Measurements from ENCODE around the gene THTPA. TPM values are rescaled to one million over a fixed set of nuclear protein-coding genes. Genes with fewer than 3 reads are reported as not detected.
"Not testable (repeated sequence)": the region's sequence is repeated elsewhere in the genome, so short reads cannot be mapped to it uniquely, and the experiment has no call there.

Gene THTPA
- total RNA-seq, 2 experiments from 2014 or later = 7.6 to 9.4 TPM

DNA sequence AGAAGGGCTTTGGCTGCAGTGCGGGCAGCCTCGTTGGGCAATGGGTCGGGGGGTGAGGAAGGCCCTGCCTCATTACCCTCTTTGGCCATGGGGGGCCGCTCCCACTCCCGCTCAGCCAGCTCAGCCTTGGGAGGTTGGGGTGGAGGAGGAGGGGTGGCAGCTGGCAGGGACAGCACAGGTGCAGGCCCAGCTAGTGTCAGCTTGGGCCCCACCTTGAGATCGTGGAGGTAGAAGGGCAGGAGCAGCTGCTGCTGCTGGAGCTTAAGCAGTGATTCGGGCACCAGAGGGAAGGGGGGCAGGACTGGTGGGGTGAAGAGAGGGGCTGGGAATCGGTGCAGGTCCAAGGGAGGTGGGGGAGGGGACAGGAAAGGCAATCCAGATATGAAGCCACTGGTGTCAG is 30.5 kb upstream of the THTPA start:
- H3K4me3 Mint-ChIP-seq = no peak overlapping the region

DNA sequence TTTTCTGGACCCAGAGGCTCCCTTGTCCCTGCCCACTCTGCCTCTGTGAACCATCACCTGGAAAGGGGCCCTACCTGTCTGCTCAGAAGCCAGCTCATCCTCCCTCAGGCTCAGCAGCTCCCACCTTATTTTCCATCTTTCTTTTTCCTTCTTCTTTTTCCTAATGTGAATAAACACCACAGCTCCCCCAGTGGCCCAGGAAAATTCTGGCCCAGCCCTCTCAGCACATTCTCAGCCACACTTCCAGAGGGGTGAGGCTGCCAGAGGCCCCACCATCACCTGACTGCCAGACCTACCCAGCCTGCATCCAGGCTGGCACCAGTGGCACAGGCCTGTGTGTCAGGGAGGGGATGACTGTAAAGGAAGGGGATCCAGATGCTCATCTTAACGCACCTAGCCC is 27.5 kb upstream of the THTPA start:
- Mint-ChIP-seq H3K27ac (no peak overlapping the region), H3K4me3 (no peak overlapping the region)

More for the DNA sequence above, 30.5 kb upstream of the THTPA start:
- Mint-ChIP-seq H3K9me3 (no peaks in the 10 kb centered on the region), H3K36me3 (no peaks in the 10 kb centered on the region), H3K4me1 (no peaks in the 10 kb centered on the region), H3K27ac (no peak overlapping the region), H3K27me3 (no peaks in the 10 kb centered on the region)
- no peak for DNase-seq

DNA sequence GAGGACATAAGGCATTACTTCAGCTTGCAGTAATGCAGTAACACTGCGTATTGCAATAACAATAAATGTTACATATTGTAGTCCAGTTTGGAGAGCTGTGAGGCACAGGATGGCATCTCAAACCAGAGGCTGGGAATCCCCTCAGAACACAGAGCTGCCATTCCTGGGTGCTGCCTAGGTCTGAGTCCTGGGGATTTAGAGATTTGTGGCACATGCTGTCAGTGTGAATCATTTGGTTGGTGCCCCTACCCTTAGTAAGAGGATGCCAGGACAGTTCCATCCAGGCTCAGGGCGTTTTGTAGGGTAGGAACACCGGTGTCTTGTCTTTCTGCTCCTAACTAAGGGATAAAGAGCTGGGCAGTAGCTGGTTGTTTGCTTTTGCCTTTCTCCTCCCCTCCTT is 27.1 kb upstream of the THTPA start:
- Mint-ChIP-seq H3K4me1 (no peaks in the 10 kb centered on the region), H3K36me3 (no peaks in the 10 kb centered on the region), H3K4me3 (no peak overlapping the region), H3K27ac (no peak overlapping the region), H3K9me3 (no peaks in the 10 kb centered on the region), H3K27me3 (no peaks in the 10 kb centered on the region)
- DNase-seq = no peak

More for the DNA sequence above, 27.5 kb upstream of the THTPA start:
- Mint-ChIP-seq H3K9me3 (no peaks in the 10 kb centered on the region), H3K36me3 (no peaks in the 10 kb centered on the region), H3K4me1 (no peaks in the 10 kb centered on the region), H3K27me3 (no peaks in the 10 kb centered on the region)
- no peak for DNase-seq

- Mint-ChIP-seq H3K36me3 (no peaks in the 10 kb centered on the region), H3K4me1 (no peaks in the 10 kb centered on the region), H3K4me3 (no peak overlapping the region), H3K27me3 (no peaks in the 10 kb centered on the region), H3K9me3 (no peaks in the 10 kb centered on the region), H3K27ac (no peak overlapping the region)
- no peak for DNase-seq
These were observed 25.6 kb upstream of the THTPA start for GRCh38 chr14:23530375-23531055.

DNA sequence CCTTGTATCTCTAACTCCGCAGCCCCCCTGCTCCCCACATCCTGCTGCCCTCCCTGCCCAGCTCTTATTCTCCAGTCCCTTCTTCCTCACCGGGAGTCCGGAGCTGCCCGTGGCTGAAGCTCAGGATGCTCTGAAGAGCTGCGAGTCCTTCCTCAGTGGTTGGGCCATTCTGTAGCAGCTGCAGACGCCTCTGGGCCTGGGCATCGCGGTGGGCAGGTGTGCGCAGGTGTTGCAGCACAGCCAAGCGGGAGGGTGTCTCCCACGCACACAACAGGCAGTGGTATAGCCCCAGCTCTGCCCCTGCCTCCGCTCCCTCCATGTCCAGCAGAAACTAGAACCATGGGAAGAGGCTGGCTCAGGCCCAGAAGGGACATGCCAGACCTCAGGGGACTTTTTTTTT is 24.7 kb upstream of the THTPA start:
- Mint-ChIP-seq H3K27ac (no peak overlapping the region), H3K4me1 (no peaks in the 10 kb centered on the region), H3K9me3 (no peaks in the 10 kb centered on the region), H3K36me3 (no peaks in the 10 kb centered on the region), H3K27me3 (no peaks in the 10 kb centered on the region), H3K4me3 (no peak overlapping the region)
- no peak for DNase-seq

DNA sequence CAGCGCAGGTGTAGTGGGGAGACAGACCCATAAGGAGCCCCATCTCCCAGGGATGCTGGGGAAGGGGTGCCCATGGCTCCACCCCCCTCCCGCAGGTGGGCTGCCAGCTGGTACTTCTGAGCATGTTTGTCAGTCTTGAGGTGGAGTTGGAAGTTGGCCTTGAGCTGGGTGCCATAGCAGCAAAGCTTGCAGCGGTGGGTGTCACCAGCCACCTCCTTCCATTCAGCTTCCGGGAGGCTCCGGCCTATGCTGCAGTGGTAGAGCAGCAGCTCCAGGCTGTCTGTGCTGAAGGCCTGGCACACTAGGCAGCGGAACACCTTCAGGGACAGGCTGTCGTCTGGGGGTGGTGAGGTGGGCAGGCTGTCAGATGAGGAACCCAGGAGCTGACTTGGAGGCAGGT is 23.4 kb upstream of the THTPA start:
- no peak for DNase-seq
- H3K27me3 Mint-ChIP-seq = no peaks in the 10 kb centered on the region
- no peaks in the 10 kb centered on the region for H3K36me3 Mint-ChIP-seq
- H3K27ac Mint-ChIP-seq = no peak overlapping the region
- no peaks in the 10 kb centered on the region for H3K4me1 Mint-ChIP-seq
- no peak overlapping the region for H3K4me3 Mint-ChIP-seq
- no peaks in the 10 kb centered on the region for H3K9me3 Mint-ChIP-seq

- Mint-ChIP-seq H3K36me3 (no peaks in the 10 kb centered on the region), H3K4me1 (no peaks in the 10 kb centered on the region), H3K27me3 (no peaks in the 10 kb centered on the region), H3K4me3 (no peak overlapping the region), H3K9me3 (no peaks in the 10 kb centered on the region), H3K27ac (no peak overlapping the region)
- DNase-seq = no peak
These were observed 22.2 kb upstream of the THTPA start for GRCh38 chr14:23533652-23534435.

DNA sequence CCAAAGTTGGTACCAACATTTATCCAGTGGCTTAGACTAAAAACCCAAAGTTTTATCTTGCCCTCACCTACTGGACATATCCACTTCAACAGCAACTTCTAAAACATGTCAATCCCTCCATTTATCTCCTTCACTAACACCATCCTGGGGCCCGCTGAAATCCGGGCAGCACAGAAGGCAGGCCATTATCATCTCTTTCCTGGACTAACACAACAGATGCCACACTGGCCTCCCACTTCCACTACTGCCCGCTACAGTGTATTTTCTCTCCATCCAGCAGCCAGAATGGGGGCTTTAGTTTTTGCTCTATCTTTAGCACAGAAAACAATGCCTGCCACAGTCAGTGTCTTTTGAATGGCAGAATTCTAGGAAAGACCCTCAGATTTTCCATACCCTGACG is 20.1 kb upstream of the THTPA start:
- Mint-ChIP-seq H3K27me3 (no peaks in the 10 kb centered on the region), H3K9me3 (no peaks in the 10 kb centered on the region), H3K4me3 (no peak overlapping the region), H3K36me3 (no peaks in the 10 kb centered on the region), H3K27ac (no peak overlapping the region), H3K4me1 (no peaks in the 10 kb centered on the region)
- DNase-seq = no peak

- no peak overlapping the region for H3K4me3 Mint-ChIP-seq
- H3K27ac Mint-ChIP-seq = no peak overlapping the region
- no peaks in the 10 kb centered on the region for H3K27me3 Mint-ChIP-seq
- no peaks in the 10 kb centered on the region for H3K36me3 Mint-ChIP-seq
- no peaks in the 10 kb centered on the region for H3K9me3 Mint-ChIP-seq
- no peak for DNase-seq
- H3K4me1 Mint-ChIP-seq = no peaks in the 10 kb centered on the region
These were observed 19.6 kb upstream of the THTPA start for GRCh38 chr14:23536494-23536893.

GRCh38 chr14:23536906-23537305 is 19.2 kb upstream of the THTPA start:
- H3K9me3 Mint-ChIP-seq, H3K36me3 Mint-ChIP-seq, H3K4me3 Mint-ChIP-seq, H3K4me1 Mint-ChIP-seq, H3K27me3 Mint-ChIP-seq, DNase-seq, H3K27ac Mint-ChIP-seq: not testable (repeated sequence)

GRCh38 chr14:23537351-23538049 is 18.6 kb upstream of the THTPA start:
- Mint-ChIP-seq H3K4me3 (no peak overlapping the region), H3K9me3 (no peaks in the 10 kb centered on the region), H3K4me1 (no peaks in the 10 kb centered on the region), H3K27ac (no peak overlapping the region), H3K36me3 (no peaks in the 10 kb centered on the region), H3K27me3 (no peaks in the 10 kb centered on the region)
- no peak for DNase-seq

- Mint-ChIP-seq H3K27ac (no peak overlapping the region), H3K9me3 (no peaks in the 10 kb centered on the region), H3K27me3 (no peaks in the 10 kb centered on the region), H3K4me1 (no peaks in the 10 kb centered on the region), H3K4me3 (no peak overlapping the region), H3K36me3 (no peaks in the 10 kb centered on the region)
- DNase-seq = no peak
These were observed 17.9 kb upstream of the THTPA start for GRCh38 chr14:23538050-23538718.

- Mint-ChIP-seq H3K27ac (no peak overlapping the region), H3K36me3 (no peaks in the 10 kb centered on the region), H3K27me3 (no peaks in the 10 kb centered on the region), H3K4me3 (no peak overlapping the region), H3K9me3 (no peaks in the 10 kb centered on the region), H3K4me1 (no peaks in the 10 kb centered on the region)
- no peak for DNase-seq
These were observed 17.3 kb upstream of the THTPA start for GRCh38 chr14:23538785-23539184.

DNA sequence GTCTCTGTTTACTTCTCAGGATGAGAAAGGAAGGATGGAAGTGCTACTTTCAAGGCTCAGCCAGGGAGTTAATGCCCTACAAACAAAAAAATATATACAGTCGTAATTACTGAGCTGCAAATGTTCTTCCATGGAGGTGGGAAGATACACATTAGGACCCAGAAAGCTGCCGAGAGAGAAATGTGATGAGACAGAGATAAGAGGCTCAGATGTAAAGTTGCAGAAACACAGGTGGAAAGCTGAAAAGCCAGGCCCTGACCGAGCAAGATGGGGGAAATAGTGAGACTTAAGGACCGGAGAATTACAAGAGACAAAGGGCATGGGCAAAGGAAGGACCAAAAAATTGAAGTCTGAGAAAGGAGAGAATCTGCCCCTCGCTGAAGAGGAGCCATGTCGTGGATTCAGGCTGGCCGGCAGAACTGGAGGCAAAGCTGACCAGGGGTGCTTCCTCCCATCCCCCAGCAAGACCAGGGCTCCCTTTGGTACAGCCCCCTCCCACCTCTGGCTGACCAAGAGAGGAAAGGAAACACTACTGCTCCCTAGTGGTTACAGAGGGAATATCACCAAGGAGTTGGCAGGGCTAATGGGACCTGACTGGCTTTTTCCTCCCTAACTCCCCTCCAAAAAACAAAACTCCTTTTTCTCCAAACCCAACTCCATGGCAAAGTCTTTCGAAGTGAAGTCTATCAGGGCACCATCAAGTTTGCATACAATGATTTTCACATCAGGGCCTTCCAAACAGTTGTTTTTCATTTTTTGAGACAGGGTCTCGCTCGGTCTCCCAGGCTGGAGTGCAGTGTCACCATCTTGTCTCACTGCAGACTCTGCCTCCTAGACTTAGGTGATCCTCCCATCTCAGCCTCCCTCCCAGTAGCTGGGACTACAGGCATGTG is 16.6 kb upstream of the THTPA start:
- H3K36me3 Mint-ChIP-seq = no peaks in the 10 kb centered on the region
- no peaks in the 10 kb centered on the region for H3K4me1 Mint-ChIP-seq
- peak; percentile 15 for DNase-seq
- no peaks in the 10 kb centered on the region for H3K9me3 Mint-ChIP-seq
- no peak overlapping the region for H3K27ac Mint-ChIP-seq
- no peaks in the 10 kb centered on the region for H3K27me3 Mint-ChIP-seq
- no peak overlapping the region for H3K4me3 Mint-ChIP-seq
